CD8-positive, alpha-beta memory T cell (primary cell): ENCODE data around the gene GBP3. TPM values are rescaled to one million over a fixed set of nuclear protein-coding genes. Genes with fewer than 3 reads are reported as not detected.
"Not testable (repeated sequence)": the region's sequence is repeated elsewhere in the genome, so short reads cannot be mapped to it uniquely, and the experiment has no call there.

ENCODE experiments used
- CTCF ChIA-PET: fragments of 350-600 bp; sonication (Branson Sonifier 250); formaldehyde crosslinking; loops from one replicate; lab custom pipeline; 2021; ENCODE audit warnings: antibody characterized with exemption; lab: Charles Lee
- POLR2A ChIA-PET: fragments of 350-600 bp; sonication (Branson Sonifier 250); formaldehyde crosslinking; loops from one replicate; lab custom pipeline; 2021; ENCODE audit warnings: antibody characterized with exemption; lab: Charles Lee
- DNase-seq, 5 donors: peaks; one replicate each; pipeline versions ENCODE4 v3.0.0 to v3.0.0-alpha.2; 2020 to 2022; ENCODE audit warnings: mixed read lengths in 1 of 5
- H3K27ac ChIP-seq: one replicate; pipeline ENCODE4 v1.7.0; 2013; ENCODE audit warnings: low read depth, mild to moderate bottlenecking, low read length, moderate library complexity
- H3K27me3 ChIP-seq: 2 replicates; pipeline ENCODE4 v1.7.0; 2013; ENCODE audit warnings: low read length, mild to moderate bottlenecking; ENCODE audit not compliant: insufficient read depth, poor library complexity, severe bottlenecking
- H3K36me3 ChIP-seq: 2 replicates; pipeline ENCODE4 v1.7.0; 2013; ENCODE audit warnings: mild to moderate bottlenecking, low read length, moderate library complexity; ENCODE audit not compliant: insufficient read depth
- H3K4me1 ChIP-seq: 2 replicates; pipeline ENCODE4 v1.7.0; 2013; ENCODE audit warnings: mild to moderate bottlenecking, low read length, moderate library complexity; ENCODE audit not compliant: insufficient read depth
- H3K4me3 ChIP-seq: 2 replicates; pipeline ENCODE4 v1.7.0; 2013; ENCODE audit warnings: mild to moderate bottlenecking, low read length
- H3K9me3 ChIP-seq: 2 replicates; pipeline ENCODE4 v1.7.0; 2013; ENCODE audit warnings: mild to moderate bottlenecking, low read length
- H3K27ac Mint-ChIP-seq, 8 donors: one replicate each; pipeline ENCODE4 v1.8.0; 2020 to 2021; ENCODE audit warnings: mixed read lengths in 8 of 8, mild to moderate bottlenecking in 6 of 8, inconsistent platforms in 3 of 8, moderate library complexity in 3 of 8
- H3K27me3 Mint-ChIP-seq, 2 donors: one replicate each; pipeline ENCODE4 v1.8.0; 2020 to 2021; ENCODE audit warnings: mixed read lengths in 2 of 2, mild to moderate bottlenecking in 1 of 2, moderate library complexity in 1 of 2
- H3K36me3 Mint-ChIP-seq, 3 donors: one replicate each; pipeline ENCODE4 v1.8.0; 2020 to 2021; ENCODE audit warnings: mixed read lengths in 3 of 3, inconsistent platforms in 1 of 3, mild to moderate bottlenecking in 1 of 3
- H3K4me1 Mint-ChIP-seq, 3 donors: one replicate each; pipeline ENCODE4 v1.8.0; 2020 to 2021; ENCODE audit warnings: mixed read lengths in 3 of 3, inconsistent platforms in 1 of 3, mild to moderate bottlenecking in 1 of 3
- H3K4me3 Mint-ChIP-seq, 7 donors: one replicate each; pipeline ENCODE4 v1.8.0; 2020 to 2021; ENCODE audit warnings: mixed read lengths in 7 of 7, mild to moderate bottlenecking in 6 of 7, moderate library complexity in 4 of 7, inconsistent platforms in 2 of 7
- H3K9me3 Mint-ChIP-seq, 5 donors: one replicate each; pipeline ENCODE4 v1.8.0; 2020 to 2022; ENCODE audit warnings: mixed read lengths in 5 of 5, mild to moderate bottlenecking in 3 of 5, moderate library complexity in 2 of 5, inconsistent platforms in 1 of 5
- polyA plus RNA-seq: library from polyadenylated mRNA; unstranded; fragments of 300-500 nt; fragmentation: Illumina TruSeq; gene quantifications from one replicate; pipeline ENCODE4 v1.2.3, GENCODE V29; 2021
- total RNA-seq, 2 experiments: library from RNA; stranded (reverse); gene quantifications; one replicate each; pipeline ENCODE4 v1.2.3, GENCODE V29; 2021

GBP3 gene
- total and polyA plus RNA-seq, 3 experiments from 2014 or later, result 8.4 to 16.8 (median 12.1) TPM

- Mint-ChIP-seq H3K27ac (peak overlapping the region in 3 of 8 donors; percentile 11 to 61 (median 43)), H3K27me3 (peaks cover 0 to 3% of the 10 kb centered on the region in 2 donors), H3K4me1 (peaks cover 28 to 37% (median 34%) of the 10 kb centered on the region in 3 donors), H3K4me3 (peak overlapping the region in 1 of 7 donors; percentile 13), H3K9me3 (peaks cover 0 to 6% (median 3%) of the 10 kb centered on the region in 5 donors), H3K36me3 (peaks cover 6 to 32% (median 7%) of the 10 kb centered on the region in 3 donors)
- no peak for DNase-seq
- no peak overlapping the region for H3K4me3 ChIP-seq
- no peaks in the 10 kb centered on the region for H3K9me3 ChIP-seq
- H3K36me3 ChIP-seq, result no peaks in the 10 kb centered on the region
- CTCF ChIA-PET, result no interaction called here
- POLR2A ChIA-PET, result no interaction called here
- no peak overlapping the region for H3K27ac ChIP-seq
- H3K27me3 ChIP-seq, result no peaks in the 10 kb centered on the region
- no peaks in the 10 kb centered on the region for H3K4me1 ChIP-seq
These were observed 17.6 kb upstream of the GBP3 start for GRCh38 chr1:89040315-89040626.

- no peaks in the 10 kb centered on the region for H3K27me3 ChIP-seq
- no peak overlapping the region for H3K4me3 ChIP-seq
- no peak overlapping the region for H3K27ac ChIP-seq
- peak overlapping the region in 1 of 8 donors; percentile 28 for H3K27ac Mint-ChIP-seq
- H3K36me3 Mint-ChIP-seq, result peaks cover 3 to 28% (median 7%) of the 10 kb centered on the region in 3 donors
- no peak for DNase-seq
- ChIA-PET CTCF (no interaction called here), POLR2A (no interaction called here)
- no peak overlapping the region for H3K4me3 Mint-ChIP-seq
- peaks cover 54 to 68% (median 65%) of the 10 kb centered on the region in 3 donors for H3K4me1 Mint-ChIP-seq
- peaks cover 0 to 3% of the 10 kb centered on the region in 2 donors for H3K27me3 Mint-ChIP-seq
- peaks cover 17% of the 10 kb centered on the region for H3K4me1 ChIP-seq
- no peaks in the 10 kb centered on the region for H3K9me3 ChIP-seq
- peaks cover 0 to 6% (median 2%) of the 10 kb centered on the region in 5 donors for H3K9me3 Mint-ChIP-seq
- no peaks in the 10 kb centered on the region for H3K36me3 ChIP-seq
These were observed 14.5 kb upstream of the GBP3 start for GRCh38 chr1:89037186-89037585.

GRCh38 chr1:89035080-89035479 lies 12.4 kb upstream of the GBP3 start:
- H3K4me3 Mint-ChIP-seq, result peak overlapping the region in 1 of 7 donors; percentile 4
- peaks cover 51 to 69% (median 64%) of the 10 kb centered on the region in 3 donors for H3K4me1 Mint-ChIP-seq
- ChIA-PET POLR2A (interaction anchor here (0.6 to 1.2 kb wide), 2 partner anchors 13 to 91 kb away, joined by 3 read pairs; partner anchors contain the start of gene GBP2), CTCF (interaction anchor here (2.2 to 2.4 kb wide), 2 partner anchors 11 to 13 kb away, joined by 7 to 12 read pairs; partner anchors contain the start of gene GBP3)
- peaks cover 0 to 12% (median 5%) of the 10 kb centered on the region in 5 donors for H3K9me3 Mint-ChIP-seq
- no peak overlapping the region for H3K4me3 ChIP-seq
- H3K27me3 Mint-ChIP-seq, result no peaks in the 10 kb centered on the region
- DNase-seq, result no peak
- H3K9me3 ChIP-seq, result no peaks in the 10 kb centered on the region
- peaks cover 1 to 31% (median 16%) of the 10 kb centered on the region in 3 donors for H3K36me3 Mint-ChIP-seq
- no peaks in the 10 kb centered on the region for H3K36me3 ChIP-seq
- no peaks in the 10 kb centered on the region for H3K27me3 ChIP-seq
- H3K4me1 ChIP-seq, result peaks cover 17% of the 10 kb centered on the region
- peak overlapping the region in 7 of 8 donors; percentile 7 to 83 (median 64) for H3K27ac Mint-ChIP-seq
- H3K27ac ChIP-seq, result no peak overlapping the region

DNA sequence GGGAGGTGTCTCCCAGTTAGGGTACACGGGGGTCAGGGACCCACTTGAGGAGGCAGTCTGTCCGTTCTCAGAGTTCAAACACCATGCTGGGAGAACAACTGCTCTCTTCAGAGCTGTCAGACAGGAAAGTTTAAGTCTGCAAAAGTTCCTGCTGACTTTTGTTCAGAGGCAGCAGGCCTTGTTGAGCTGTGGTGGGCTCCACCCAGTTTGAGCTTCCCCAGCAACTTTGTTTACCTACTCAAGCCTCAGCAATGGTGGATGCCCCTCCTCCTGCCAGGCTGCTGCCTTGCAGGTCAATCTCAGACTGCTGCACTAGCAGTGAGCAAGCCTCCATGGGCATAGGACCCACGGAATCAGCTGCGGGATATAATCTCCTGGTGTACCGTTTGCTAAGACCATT lies 11.3 kb upstream of the GBP3 start:
- not testable (repeated sequence) for H3K4me3 ChIP-seq, H3K27me3 ChIP-seq, H3K9me3 ChIP-seq, H3K27ac ChIP-seq, H3K27me3 Mint-ChIP-seq, H3K36me3 ChIP-seq
- ChIA-PET CTCF (interaction anchor here (1.2 to 2.4 kb wide), 3 partner anchors 10 to 12 kb away, joined by 3 to 12 read pairs (median 7); partner anchors contain the start of gene GBP3), POLR2A (interaction anchor here (0.6 to 1.2 kb wide), 3 partner anchors 11 to 92 kb away, joined by 3 to 6 read pairs (median 3); partner anchors contain the start of genes GBP2 and GBP3)
- peaks cover 56 to 69% (median 67%) of the 10 kb centered on the region in 3 donors for H3K4me1 Mint-ChIP-seq
- H3K4me3 Mint-ChIP-seq, result peak overlapping the region in 5 of 7 donors; percentile 29 to 59 (median 36)
- peak overlapping the region in 7 of 8 donors; percentile 7 to 87 (median 58) for H3K27ac Mint-ChIP-seq
- peaks cover 1 to 24% (median 12%) of the 10 kb centered on the region in 3 donors for H3K36me3 Mint-ChIP-seq
- peaks cover 0 to 16% (median 5%) of the 10 kb centered on the region in 5 donors for H3K9me3 Mint-ChIP-seq
- DNase-seq, result peak in 3 of 5 donors; percentile 10 to 57 (median 36)
- peaks cover 21% of the 10 kb centered on the region for H3K4me1 ChIP-seq

DNA sequence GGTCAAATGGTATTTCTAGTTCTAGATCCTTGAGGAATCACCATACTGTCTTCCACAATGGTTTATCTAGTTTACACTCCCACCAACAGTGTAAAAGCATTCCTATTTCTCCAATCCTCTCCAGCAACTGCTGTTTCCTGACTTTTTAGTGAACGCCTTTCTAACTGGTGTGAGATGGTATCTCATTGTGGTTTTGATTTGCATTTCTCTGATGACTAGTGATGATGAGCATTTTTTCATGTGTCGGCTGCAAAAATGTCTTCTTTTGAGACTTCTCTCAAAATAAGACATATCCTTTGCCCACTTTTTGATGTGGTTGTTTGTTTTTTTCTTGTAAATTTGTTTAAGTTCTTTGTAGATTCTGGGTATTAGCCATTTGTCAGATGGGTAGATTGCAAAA lies 6.4 kb upstream of the GBP3 start:
- Mint-ChIP-seq H3K4me3 (peak overlapping the region; percentile 22 to 67 (median 43)), H3K27ac (peak overlapping the region in 7 of 8 donors; percentile 21 to 81 (median 74)), H3K9me3 (peaks cover 2 to 27% (median 14%) of the 10 kb centered on the region in 5 donors), H3K36me3 (peaks cover 4 to 17% (median 12%) of the 10 kb centered on the region in 3 donors), H3K4me1 (peaks cover 45 to 65% (median 58%) of the 10 kb centered on the region in 3 donors)
- POLR2A ChIA-PET, H3K4me3 ChIP-seq, CTCF ChIA-PET, H3K27me3 ChIP-seq, H3K36me3 ChIP-seq, H3K27me3 Mint-ChIP-seq, H3K9me3 ChIP-seq, H3K27ac ChIP-seq: not testable (repeated sequence)
- DNase-seq, result peak in 1 of 5 donors; percentile 40
- peaks cover 13% of the 10 kb centered on the region for H3K4me1 ChIP-seq

DNA sequence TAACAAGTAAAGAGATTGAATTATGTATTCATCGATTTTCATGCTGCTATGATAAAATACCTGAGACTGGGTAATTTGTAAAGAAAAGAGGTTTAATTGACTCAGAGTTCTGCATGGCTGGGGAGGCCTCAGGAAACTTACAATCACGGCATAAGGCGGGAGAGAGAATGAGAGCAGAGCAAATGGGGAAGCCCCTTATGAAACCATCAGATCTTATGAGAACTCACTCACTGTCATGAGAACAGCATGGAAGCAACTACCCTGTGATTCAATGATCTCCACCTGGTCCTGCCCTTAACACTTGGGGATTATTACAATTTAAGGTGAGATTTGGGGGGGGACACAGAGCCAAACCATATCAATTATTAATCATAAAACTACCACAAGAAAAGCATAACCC lies 3.3 kb upstream of the GBP3 start:
- H3K4me1 ChIP-seq, result peaks cover 12% of the 10 kb centered on the region
- no peaks in the 10 kb centered on the region for H3K9me3 ChIP-seq
- Mint-ChIP-seq H3K4me3 (no peak overlapping the region), H3K27ac (no peak overlapping the region), H3K27me3 (peaks cover 0 to 6% of the 10 kb centered on the region in 2 donors), H3K9me3 (peaks cover 0 to 15% (median 14%) of the 10 kb centered on the region in 5 donors), H3K4me1 (peaks cover 38 to 52% (median 47%) of the 10 kb centered on the region in 3 donors), H3K36me3 (peaks cover 9 to 18% (median 9%) of the 10 kb centered on the region in 3 donors)
- no peak overlapping the region for H3K27ac ChIP-seq
- ChIA-PET CTCF (no interaction called here), POLR2A (no interaction called here)
- H3K36me3 ChIP-seq, result no peaks in the 10 kb centered on the region
- H3K27me3 ChIP-seq, result no peaks in the 10 kb centered on the region
- DNase-seq, result no peak
- H3K4me3 ChIP-seq, result no peak overlapping the region

DNA sequence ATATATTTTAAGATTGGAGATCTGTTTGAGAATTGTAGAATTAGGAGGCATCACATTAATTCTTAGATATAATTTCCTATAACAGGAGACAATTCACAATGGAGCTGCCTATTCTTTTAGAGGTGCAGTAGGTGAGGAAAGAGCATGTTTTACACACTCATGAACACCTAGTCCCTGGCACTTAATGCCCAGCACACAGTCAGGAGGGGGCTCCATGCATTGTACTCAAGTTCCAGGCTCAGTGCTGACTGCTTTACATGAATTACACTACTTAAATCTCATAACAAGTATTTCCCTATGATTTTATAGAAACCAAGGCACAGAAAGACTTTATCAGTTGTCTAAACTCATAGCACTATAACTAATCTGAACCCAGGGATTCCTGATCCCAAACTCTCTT lies 360 bp upstream of the GBP3 start:
- peak overlapping the region; percentile 32 for H3K27ac ChIP-seq
- H3K4me3 ChIP-seq, result peak overlapping the region; percentile 82
- no peaks in the 10 kb centered on the region for H3K9me3 ChIP-seq
- peaks cover 12% of the 10 kb centered on the region for H3K36me3 ChIP-seq
- peaks cover 30% of the 10 kb centered on the region for H3K4me1 ChIP-seq
- H3K27me3 Mint-ChIP-seq, result peaks cover 0 to 7% of the 10 kb centered on the region in 2 donors
- H3K27me3 ChIP-seq, result no peaks in the 10 kb centered on the region
- H3K27ac Mint-ChIP-seq, result peak overlapping the region; percentile 86 to 99 (median 94)
- CTCF ChIA-PET, result interaction anchor here (1.0 to 2.3 kb wide), 4 partner anchors 11 to 335 kb away, joined by 4 to 12 read pairs (median 8); partner anchors contain the start of gene GBP5
- H3K36me3 Mint-ChIP-seq, result peaks cover 20 to 44% (median 26%) of the 10 kb centered on the region in 3 donors
- DNase-seq, result no peak
- peaks cover 44 to 56% (median 49%) of the 10 kb centered on the region in 3 donors for H3K4me1 Mint-ChIP-seq
- H3K9me3 Mint-ChIP-seq, result peaks cover 0 to 14% (median 9%) of the 10 kb centered on the region in 5 donors
- POLR2A ChIA-PET, result interaction anchor here (1.1 to 1.3 kb wide), 3 partner anchors 11 to 47 kb away, joined by 3 to 5 read pairs (median 3); partner anchors contain the start of gene GBP1
- peak overlapping the region; percentile 92 to 96 (median 93) for H3K4me3 Mint-ChIP-seq

- H3K4me3 ChIP-seq, H3K27me3 Mint-ChIP-seq, DNase-seq, H3K27me3 ChIP-seq, H3K9me3 ChIP-seq, H3K9me3 Mint-ChIP-seq, H3K27ac ChIP-seq, POLR2A ChIA-PET: not testable (repeated sequence)
- peak overlapping the region; percentile 9 to 72 (median 46) for H3K4me3 Mint-ChIP-seq
- peaks cover 68 to 81% (median 80%) of the 10 kb centered on the region in 3 donors for H3K4me1 Mint-ChIP-seq
- CTCF ChIA-PET, result interaction anchor here (1.1 kb wide), 1 partner anchor 34 kb away, joined by 3 read pairs; no protein-coding TSS in a partner anchor
- peaks cover 45 to 85% (median 51%) of the 10 kb centered on the region in 3 donors for H3K36me3 Mint-ChIP-seq
- H3K27ac Mint-ChIP-seq, result peak overlapping the region in 7 of 8 donors; percentile 13 to 82 (median 31)
- Histone ChIP-seq H3K36me3 (peaks cover 41% of the 10 kb centered on the region), H3K4me1 (peaks cover 40% of the 10 kb centered on the region)
These were observed 4.3 kb downstream of the GBP3 start for GRCh38 chr1:89018318-89018717.
